Ureter (tissue), 1 donor: Measurements from ENCODE around the gene VPS13C. TPM values are rescaled to one million over a fixed set of nuclear protein-coding genes. Genes with fewer than 3 reads are reported as not detected.

Experiments used
- DNase-seq: peaks from one replicate; pipeline ENCODE4 v3.0.0-alpha.2; 2020; ENCODE audit warnings: low spot score
- total RNA-seq: library from RNA; stranded (reverse); gene quantifications from one replicate; pipeline ENCODE4 v1.2.4, GENCODE V29; 2023
- donor health status: DM: yes; HTN: yes; CAD: no.

The VPS13C gene
- total RNA-seq, 1 donor from 2014 or later, result 166 TPM

- no peak for DNase-seq
These were observed 204.0 kb downstream of the VPS13C start for GRCh38 chr15:61856295-61856694.

DNA sequence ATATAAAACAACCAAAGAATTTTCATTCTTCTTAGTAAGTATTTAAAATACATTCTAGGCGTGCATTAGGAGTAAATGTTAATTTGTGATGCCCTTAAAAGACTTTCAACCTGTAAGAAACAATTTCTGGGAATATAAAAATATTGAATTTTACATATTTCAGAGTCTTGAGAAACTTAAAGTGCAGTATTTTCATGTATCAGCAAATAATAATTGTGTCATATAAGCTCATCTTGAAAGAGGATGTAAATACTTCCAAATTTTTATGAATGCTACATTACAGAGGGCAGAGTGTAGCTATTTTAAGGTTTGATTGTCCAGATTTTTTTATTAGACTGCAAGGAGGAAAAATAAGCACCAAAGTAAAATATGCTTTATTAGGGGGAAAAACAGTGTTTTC lies 207.1 kb downstream of the VPS13C start:
- DNase-seq, result no peak

- DNase-seq, result no peak
These were observed 208.3 kb downstream of the VPS13C start for GRCh38 chr15:61851955-61852354.

DNA sequence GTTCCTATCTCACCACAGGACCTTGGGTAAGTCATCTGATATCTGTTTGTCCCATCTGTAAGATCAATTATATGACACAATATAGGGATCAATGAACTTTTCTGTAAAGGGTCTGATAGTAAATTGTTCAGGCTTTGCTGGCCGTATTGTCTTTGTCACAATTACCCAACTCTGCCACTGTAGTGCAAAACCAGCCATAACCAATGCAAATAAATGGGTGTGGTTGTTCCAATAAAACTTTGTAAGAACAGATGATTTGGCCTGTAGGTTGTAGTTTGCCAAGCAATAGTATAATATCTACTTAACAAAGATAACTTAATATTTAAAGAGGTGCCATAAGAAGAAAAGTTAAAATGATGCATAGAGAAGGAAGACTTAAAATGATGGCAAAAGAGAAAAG lies 210.8 kb downstream of the VPS13C start:
- DNase-seq, result no peak

DNA sequence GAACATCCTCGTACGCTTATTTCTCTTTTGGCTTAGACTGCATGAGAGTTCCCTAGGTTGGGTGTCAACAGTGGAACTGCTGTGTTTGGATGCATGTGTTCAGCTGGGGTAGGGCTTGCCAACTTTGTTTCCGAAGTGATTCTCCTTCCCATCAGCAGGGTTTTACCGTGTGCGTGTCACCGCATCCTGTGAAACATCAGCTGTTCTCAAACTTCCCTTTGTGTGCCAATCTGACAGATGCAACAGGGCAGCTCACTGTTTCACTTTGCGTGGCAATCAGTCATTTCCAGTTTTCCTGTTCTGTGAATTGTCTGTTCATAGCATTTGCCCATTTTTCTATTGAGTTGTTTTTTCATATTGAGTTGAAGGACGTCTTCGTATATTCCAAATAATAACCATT lies 218.8 kb downstream of the VPS13C start:
- DNase-seq, result no peak

DNA sequence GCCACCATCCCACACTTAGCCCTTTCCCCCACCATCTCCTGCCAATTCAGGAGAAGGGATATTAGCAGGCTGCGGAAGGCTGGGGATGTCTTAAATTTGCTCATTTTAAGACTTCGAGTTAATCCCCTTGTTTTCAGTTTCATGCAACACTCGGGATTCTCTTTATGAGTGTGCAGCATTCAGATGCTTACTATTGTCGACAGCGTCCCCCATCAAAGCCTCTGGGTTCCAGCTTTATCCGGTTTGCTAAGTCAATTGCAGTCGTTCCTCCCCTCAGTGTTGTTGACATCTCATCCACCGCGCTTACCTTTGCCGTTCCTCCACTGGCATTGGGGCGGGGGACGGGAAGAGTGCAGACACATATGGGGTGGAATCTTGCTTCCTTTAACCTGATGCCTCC lies 220.2 kb downstream of the VPS13C start:
- DNase-seq, result no peak

DNA sequence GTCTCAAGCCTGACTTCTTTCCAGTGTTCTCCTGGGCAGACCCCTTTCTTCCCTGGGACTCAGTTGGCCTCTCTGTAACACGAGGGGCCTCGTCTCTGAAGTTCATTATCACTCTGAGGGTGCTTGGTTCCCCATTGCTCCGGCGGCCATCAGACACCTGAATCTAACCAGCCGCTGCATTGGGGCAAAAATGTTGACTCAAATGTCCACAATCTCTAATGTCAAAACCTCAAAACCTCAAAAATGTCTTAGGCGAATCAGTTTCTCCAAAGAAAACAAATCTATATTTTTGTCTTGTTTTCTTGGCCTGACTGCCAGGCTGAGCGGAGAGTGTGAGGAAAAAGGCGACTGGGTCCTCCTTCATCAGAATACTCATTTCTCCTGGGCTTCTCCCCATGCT lies 220.7 kb downstream of the VPS13C start:
- no peak for DNase-seq

DNA sequence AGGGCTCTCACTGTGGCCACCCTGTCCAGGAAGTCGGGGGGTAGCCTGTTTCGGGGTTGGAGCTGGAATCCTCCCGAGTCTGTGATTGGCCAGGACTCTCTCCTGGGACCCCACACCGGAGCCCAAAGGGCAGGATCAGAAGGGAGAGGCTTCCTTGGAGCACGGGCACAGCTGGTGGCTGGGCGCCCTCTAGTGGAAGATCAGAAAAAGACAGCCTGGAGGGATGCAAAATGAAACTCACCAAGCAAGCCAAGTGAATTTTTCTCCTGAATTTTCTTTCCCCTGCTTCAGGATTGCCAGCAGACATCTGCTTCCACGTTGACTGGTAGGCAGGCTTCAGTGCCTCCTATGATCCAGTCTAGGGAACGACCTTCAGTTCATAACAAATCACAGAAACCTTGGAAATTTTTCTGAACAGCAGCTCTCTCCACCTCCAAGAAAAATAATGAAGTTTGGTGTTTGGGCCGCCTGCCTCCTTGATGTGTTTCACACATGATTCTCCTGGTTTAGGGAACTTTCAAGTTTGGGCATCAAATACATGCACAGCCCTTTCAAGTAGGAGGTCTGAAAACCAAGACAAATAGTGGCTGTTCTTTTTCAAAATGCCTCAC lies 224.6 kb downstream of the VPS13C start:
- peak; percentile 76 for DNase-seq

GRCh38 chr15:61835029-61835428 lies 225.2 kb downstream of the VPS13C start:
- DNase-seq, result no peak

GRCh38 chr15:61834076-61834697 lies 226.1 kb downstream of the VPS13C start:
- peak; percentile 89 for DNase-seq

DNA sequence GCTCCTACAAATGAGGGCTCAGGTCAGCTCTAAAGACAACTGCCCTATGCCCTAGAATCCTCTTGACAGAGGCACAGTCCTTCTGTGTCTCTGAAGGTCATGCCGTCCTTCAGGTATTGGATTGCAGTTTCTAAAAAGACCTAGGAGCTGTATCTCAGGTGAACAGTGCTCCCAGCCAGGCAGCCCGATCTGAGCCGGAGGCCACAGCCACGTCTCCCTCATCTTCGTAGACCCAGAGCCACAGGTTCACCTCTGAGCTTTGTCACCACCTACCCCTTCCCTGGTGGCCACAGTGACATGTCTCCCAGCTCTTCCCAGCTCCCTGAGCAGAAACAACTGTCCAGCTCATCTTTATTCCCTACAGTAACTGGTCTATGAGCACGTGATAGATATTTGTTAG lies 228.0 kb downstream of the VPS13C start:
- DNase-seq, result no peak

GRCh38 chr15:61831505-61831921 lies 228.7 kb downstream of the VPS13C start:
- no peak for DNase-seq

DNA sequence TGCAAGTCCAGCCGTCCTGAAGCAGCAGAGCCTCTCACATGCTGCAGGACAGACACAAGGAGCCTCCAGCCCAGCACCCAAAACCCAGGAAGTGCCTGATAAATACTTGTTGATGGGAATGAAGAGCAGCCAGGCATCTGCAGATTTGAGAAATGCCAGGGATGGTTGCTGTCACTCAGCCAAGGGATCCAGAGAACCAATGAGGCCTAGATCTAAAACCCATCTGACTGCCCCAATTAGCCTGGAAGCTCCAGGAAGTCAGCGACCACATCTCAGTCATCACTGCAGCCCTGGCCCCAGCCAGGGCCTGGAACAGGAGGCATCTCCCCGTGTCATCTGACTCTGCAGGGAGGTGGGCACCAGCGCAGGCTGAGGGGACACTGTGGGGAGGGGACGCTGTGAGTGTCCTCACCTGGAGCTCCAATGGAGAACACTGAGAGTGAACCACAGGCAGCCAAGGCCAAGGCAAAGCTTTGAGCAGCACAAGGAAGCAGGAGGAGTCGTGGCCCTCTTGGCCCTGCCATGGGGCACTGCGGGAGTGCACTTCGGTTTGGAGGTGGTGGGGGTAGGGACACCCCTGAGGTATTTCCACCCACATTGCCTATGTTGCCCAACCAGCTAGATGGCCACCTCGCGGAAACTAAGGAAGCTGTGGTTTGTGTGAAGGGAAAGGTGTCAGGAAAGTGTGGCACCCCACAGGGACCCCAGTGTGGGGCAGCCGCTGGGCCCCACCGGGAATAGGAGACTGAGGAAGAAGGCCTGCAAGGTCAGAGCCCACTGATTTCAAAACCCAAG lies 229.5 kb downstream of the VPS13C start:
- DNase-seq, result no peak

DNA sequence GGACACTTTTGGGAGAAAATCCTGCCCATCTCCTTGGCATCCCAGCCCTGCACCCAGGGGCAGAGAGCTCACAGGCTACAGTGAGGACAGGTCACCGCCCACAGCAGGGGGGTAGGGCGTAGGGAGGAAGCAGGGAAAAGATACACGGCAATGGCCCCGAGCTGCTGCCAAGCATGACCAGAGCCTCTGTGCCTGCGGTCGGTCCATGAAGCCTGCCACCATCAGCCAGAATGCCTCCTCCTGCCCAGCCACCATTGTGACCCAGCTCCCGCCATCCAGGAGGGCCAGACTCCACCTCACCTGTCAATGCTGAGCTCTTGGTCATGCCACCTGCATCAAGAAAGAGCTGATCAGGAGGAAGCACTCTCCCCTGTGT lies 230.7 kb downstream of the VPS13C start:
- no peak for DNase-seq

- DNase-seq, result no peak
These were observed 231.3 kb downstream of the VPS13C start for GRCh38 chr15:61828860-61829513.

- DNase-seq, result no peak
These were observed 232.2 kb downstream of the VPS13C start for GRCh38 chr15:61828008-61828407.

GRCh38 chr15:61827131-61827530 lies 233.1 kb downstream of the VPS13C start:
- no peak for DNase-seq

DNA sequence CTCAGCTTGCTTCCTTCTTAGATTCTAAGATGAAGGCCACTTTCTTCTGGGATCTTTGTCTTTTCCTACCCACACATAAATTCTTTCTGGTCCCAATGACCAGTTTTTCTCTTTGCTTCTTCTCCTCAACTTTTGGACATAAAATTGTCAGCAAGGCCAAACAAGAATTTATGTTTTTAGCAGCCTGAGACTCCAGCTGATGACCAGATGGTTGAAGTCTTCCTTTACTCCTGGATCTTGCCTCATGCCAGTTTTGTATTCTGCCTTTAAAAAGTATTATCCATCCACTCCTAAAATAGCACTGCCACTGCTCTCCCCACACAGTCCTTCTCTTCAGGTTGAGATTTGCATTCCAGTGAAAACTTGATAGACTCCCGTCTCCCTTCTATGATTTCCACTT lies 236.0 kb downstream of the VPS13C start:
- no peak for DNase-seq

DNA sequence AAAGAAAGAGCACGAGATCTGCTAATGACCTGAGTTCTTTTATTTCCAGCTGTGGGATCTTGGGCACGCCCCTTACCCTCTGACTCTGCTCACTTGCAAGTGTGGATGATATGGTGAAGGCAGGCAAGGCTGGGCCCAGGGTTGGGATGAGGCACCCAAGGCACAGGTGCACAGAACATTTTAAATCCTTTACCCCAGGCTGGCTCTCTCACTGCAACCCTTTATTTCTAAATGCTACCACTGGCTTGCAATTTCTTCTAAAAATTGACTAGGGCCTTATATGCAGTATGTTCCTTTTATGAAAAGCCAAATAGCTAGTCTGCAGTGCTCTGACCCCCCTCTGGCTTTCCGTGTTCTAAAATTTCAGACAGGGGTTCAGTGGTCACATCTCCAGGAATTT lies 237.7 kb downstream of the VPS13C start:
- no peak for DNase-seq

DNA sequence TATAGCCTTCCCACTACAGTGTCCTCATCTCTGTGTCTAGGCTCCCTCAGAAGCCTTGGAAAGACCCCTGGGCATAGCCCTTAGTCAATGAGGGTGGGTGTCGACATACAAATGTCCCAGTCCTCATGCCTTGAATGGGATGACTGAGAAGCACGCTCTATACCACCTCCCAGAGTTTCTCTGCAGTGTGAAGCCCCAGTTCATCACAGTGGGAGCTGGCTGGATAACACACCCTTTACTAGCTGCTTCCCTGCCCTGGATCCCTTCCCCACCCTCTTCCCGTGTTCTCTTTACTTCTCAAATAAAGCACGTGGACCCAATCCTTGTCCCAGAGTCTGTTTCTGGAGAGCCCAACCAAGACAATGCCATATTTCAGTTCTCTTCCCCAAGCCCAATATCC lies 239.3 kb downstream of the VPS13C start:
- DNase-seq, result no peak

DNA sequence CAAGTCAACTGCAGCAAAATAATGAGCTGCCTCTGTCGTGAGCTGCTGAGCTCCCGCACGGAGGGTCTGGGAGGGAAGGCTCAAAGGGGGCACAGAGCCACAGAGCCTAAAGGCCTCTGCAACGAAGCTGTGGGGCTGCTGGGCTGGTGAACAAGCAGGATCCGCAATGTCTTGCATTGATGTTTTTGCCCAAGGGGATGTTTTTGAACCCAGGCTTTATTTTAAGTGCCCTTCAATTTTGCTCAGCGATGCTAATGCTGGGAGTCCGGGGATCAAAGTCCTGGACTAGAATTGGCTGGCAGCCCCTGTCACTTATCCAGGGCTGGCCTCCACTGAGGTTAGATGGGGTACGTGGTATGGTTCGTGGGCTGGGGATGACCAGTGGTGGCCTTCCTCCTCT lies 240.0 kb downstream of the VPS13C start:
- DNase-seq, result no peak

GRCh38 chr15:61819386-61819785 lies 240.9 kb downstream of the VPS13C start:
- no peak for DNase-seq

GRCh38 chr15:61818801-61819200 lies 241.4 kb downstream of the VPS13C start:
- DNase-seq, result no peak
